ENCODE measurements around the gene IPP.
A peak's percentile ranks its signal among the peaks of the same experiment; 100 is the strongest.
"Not testable (repeated sequence)": the region's sequence is repeated elsewhere in the genome, so short reads cannot be mapped to it uniquely, and the experiment has no call there.

IPP gene

DNA sequence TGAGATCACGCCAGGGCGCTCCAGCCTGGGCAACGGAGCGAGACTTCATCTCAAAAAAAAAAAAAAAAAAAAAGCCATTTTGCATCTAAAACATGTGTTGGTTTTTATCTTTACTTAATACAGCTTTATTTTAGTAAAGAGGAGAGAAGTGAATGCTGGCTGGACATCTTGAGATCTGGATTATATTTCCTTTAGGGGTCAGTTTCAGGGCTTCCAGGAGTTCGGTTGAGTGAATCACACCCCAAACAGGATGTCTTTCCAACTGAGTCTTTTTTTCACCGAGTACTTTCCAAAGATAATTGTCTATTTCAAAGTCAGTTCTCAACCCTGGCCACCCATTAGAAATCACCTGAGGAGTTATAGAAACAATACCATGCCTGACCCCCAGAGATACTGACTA is 16.6 kb upstream of the IPP start:
- Histone ChIP-seq H3K4me3 (ENCODE audit: low read depth, low read length) (no peak overlapping the region), H3K27me3 (ENCODE audit: control insufficient read depth, insufficient read depth, low read length) (no peaks in the 10 kb centered on the region), H3K4me1 (ENCODE audit: control insufficient read depth, insufficient read depth, low read length) (no peaks in the 10 kb centered on the region), H3K27ac (ENCODE audit: low read depth, low read length) (no peak overlapping the region), H3K36me3 (ENCODE audit: control insufficient read depth, insufficient read depth, low read length) (no peaks in the 10 kb centered on the region), H3K9ac (ENCODE audit: low read length) (no peak overlapping the region), H3K9me3 (ENCODE audit: control insufficient read depth, insufficient read depth, low read depth, low read length) (no peaks in the 10 kb centered on the region)

DNA sequence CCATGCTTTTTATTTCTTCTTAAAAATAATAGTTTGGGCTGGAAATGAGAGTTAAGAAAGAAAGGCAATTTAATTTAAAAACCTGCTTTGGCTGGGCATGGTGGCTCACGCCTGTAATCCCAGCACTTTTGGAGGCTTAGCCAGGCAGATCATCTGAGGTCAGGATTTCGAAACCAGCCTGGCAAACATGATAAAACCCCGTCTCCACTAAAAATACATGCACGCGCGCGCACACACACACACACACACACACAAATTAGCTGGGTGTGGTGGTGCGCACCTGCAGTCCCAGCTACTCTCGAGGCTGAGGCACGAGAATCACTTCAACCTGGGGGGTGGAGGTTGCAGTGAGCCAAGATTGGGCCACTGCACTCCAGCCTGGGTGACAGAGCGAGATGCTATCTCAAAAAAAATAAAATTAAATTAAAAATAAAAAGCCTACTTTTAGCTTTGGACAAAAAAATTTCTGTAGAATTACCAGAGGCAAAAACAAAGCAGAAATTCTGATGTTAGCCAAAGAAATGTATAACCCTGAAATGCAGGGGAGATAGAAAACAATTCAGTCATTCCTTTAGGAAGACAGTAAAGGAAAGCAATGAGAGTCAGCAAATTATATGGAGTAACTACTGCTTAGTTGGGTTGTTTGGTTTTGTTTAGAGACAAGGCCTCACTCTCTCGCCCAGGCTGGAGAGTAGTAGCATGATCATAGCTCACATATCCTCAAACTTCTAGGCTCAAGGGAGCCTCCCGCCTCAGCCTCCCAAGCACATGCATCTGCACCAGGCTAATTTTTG is 15.7 kb upstream of the IPP start:
- H3K9me3 ChIP-seq (ENCODE audit: control insufficient read depth, insufficient read depth, low read depth, low read length) = no peaks in the 10 kb centered on the region
- H3K27me3 ChIP-seq (ENCODE audit: control insufficient read depth, insufficient read depth, low read length) = no peaks in the 10 kb centered on the region
- H3K9ac ChIP-seq (ENCODE audit: low read length) = no peak overlapping the region
- H3K36me3 ChIP-seq (ENCODE audit: control insufficient read depth, insufficient read depth, low read length) = no peaks in the 10 kb centered on the region
- no peak overlapping the region for H3K4me3 ChIP-seq (ENCODE audit: low read depth, low read length)
- H3K27ac ChIP-seq (ENCODE audit: low read depth, low read length) = no peak overlapping the region
- H3K4me1 ChIP-seq (ENCODE audit: control insufficient read depth, insufficient read depth, low read length) = no peaks in the 10 kb centered on the region

DNA sequence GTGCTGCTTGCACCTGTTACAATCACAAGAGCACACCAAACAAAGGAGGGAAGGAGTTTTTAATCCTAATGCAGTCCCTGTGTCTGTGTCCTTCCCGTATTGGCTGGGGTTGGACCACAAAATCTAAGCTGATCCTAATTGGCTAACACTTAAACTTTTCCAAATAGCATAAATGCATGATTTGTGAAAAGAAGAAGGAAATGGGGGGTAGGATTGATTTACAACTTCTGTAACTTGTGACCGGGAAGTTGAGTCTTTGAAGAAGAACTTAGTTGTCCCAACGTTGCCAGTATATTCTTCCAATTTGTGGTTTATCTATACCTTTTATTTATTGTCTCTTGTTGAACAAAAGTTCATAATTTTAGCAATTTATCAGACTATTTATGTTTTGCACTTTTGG is 11.8 kb upstream of the IPP start:
- H3K9ac ChIP-seq (ENCODE audit: low read length) = no peak overlapping the region
- no peaks in the 10 kb centered on the region for H3K36me3 ChIP-seq (ENCODE audit: control insufficient read depth, insufficient read depth, low read length)
- no peak overlapping the region for H3K4me3 ChIP-seq (ENCODE audit: low read depth, low read length)
- no peaks in the 10 kb centered on the region for H3K27me3 ChIP-seq (ENCODE audit: control insufficient read depth, insufficient read depth, low read length)
- H3K4me1 ChIP-seq (ENCODE audit: control insufficient read depth, insufficient read depth, low read length) = no peaks in the 10 kb centered on the region
- no peaks in the 10 kb centered on the region for H3K9me3 ChIP-seq (ENCODE audit: control insufficient read depth, insufficient read depth, low read depth, low read length)
- no peak overlapping the region for H3K27ac ChIP-seq (ENCODE audit: low read depth, low read length)

DNA sequence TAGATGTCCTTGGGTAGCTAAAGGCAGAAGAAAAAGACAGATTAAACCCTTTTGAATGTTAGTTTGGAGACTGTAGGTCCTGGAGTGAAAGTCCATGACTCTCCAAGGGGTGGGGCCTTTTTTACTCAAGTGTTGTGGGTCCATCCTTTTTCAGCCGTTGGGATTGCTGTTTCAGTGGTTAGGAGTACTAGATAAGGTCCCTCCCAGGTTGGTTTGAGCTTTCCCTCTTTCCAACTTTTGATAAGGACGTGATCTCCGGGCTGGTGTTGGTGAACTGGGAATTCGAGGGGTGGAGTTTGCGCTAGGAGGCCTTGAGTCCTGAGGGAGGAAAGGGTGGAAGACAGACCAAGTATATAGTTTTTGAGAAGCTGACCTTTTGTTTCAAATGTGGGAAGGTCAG is 5.2 kb upstream of the IPP start:
- peaks cover 7% of the 10 kb centered on the region; the same call in 1 of the 2 replicates for H3K4me1 ChIP-seq (ENCODE audit: control insufficient read depth, insufficient read depth, low read length)
- no peaks in the 10 kb centered on the region for H3K27me3 ChIP-seq (ENCODE audit: control insufficient read depth, insufficient read depth, low read length)
- H3K27ac ChIP-seq (ENCODE audit: low read depth, low read length) = no peak overlapping the region
- peaks cover 13% of the 10 kb centered on the region; the same call in 1 of the 2 replicates for H3K9me3 ChIP-seq (ENCODE audit: control insufficient read depth, insufficient read depth, low read depth, low read length)
- H3K36me3 ChIP-seq (ENCODE audit: control insufficient read depth, insufficient read depth, low read length) = no peaks in the 10 kb centered on the region
- no peak overlapping the region for H3K4me3 ChIP-seq (ENCODE audit: low read depth, low read length)
- H3K9ac ChIP-seq (ENCODE audit: low read length) = no peak overlapping the region

DNA sequence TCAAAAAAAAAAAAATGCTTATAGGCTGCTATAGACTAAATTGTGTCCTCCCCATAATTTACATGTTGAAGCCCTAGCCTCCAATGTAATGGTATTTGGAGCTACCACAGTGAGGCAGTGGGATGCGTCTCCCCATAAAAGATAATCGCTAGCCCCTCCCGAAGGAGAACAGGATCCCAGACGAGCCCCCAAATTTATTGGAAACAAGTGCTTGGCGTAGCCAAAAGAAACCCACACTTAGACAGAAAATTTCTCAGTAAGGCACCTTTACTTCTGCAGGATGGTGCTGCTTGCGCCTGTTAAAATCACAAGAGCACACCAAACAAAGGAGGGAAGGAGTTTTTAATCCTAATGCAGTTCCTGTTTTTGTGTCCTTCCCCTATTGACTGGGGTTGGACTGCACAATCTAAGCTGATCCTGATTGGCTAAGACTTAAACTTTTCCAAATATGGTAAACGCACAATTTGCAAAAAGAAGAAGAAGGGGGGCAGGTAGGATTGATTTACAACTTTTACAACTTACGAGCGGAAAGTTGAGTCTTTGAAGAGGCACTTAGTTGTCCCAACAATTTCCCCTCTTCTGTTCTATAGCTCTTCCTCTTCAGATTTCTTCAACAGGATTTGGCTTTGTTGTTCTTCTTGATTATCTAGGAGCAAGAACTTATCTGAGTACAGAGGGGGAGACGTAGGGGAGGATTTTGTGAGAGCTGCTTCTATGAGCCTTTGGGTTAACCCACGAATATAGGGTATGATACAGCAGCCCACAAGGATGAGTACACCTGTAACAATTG is 3.0 kb upstream of the IPP start:
- H3K9ac ChIP-seq (ENCODE audit: low read length) = no peak overlapping the region
- H3K27me3 ChIP-seq (ENCODE audit: control insufficient read depth, insufficient read depth, low read length) = no peaks in the 10 kb centered on the region
- H3K4me1 ChIP-seq (ENCODE audit: control insufficient read depth, insufficient read depth, low read length) = peaks cover 11% of the 10 kb centered on the region
- no peaks in the 10 kb centered on the region for H3K36me3 ChIP-seq (ENCODE audit: control insufficient read depth, insufficient read depth, low read length)
- no peak overlapping the region for H3K4me3 ChIP-seq (ENCODE audit: low read depth, low read length)
- no peak overlapping the region for H3K27ac ChIP-seq (ENCODE audit: low read depth, low read length)
- H3K9me3 ChIP-seq (ENCODE audit: control insufficient read depth, insufficient read depth, low read depth, low read length) = peaks cover 13% of the 10 kb centered on the region; the same call in 1 of the 2 replicates

DNA sequence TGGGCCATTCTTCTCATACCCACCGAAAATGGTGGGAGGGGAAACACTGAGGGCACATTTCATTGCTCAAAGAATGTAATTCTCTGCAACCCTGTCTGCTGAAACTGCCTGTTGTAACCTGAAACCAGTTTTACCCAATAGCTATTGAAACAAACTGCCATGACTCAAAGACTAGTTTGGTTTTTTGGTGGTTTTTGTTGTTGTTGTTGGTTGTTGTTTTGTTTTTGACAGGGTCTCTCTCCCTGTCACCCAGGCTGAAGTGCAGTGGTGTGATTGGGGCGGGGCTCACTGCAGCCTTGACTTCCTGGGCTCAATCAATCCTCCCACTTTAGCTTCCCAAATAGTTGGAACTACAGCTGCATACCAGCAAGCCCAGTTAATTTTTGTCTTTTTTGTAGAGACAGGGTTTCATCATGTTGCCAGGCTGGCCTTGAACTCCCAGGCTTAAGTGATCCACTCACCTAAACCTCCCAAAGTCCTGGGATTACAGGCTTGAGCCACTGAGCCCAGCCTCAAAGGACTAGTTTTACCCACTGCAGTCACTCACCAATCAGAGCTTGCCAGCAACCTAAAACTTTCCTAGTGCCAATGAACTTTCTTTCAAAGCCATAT is 2.1 kb upstream of the IPP start:
- no peak overlapping the region for H3K27ac ChIP-seq (ENCODE audit: low read depth, low read length)
- no peaks in the 10 kb centered on the region for H3K36me3 ChIP-seq (ENCODE audit: control insufficient read depth, insufficient read depth, low read length)
- peaks cover 11% of the 10 kb centered on the region for H3K4me1 ChIP-seq (ENCODE audit: control insufficient read depth, insufficient read depth, low read length)
- H3K9me3 ChIP-seq (ENCODE audit: control insufficient read depth, insufficient read depth, low read depth, low read length) = peaks cover 13% of the 10 kb centered on the region; the same call in 1 of the 2 replicates
- H3K27me3 ChIP-seq (ENCODE audit: control insufficient read depth, insufficient read depth, low read length) = no peaks in the 10 kb centered on the region
- no peak overlapping the region for H3K4me3 ChIP-seq (ENCODE audit: low read depth, low read length)
- no peak overlapping the region for H3K9ac ChIP-seq (ENCODE audit: low read length)

DNA sequence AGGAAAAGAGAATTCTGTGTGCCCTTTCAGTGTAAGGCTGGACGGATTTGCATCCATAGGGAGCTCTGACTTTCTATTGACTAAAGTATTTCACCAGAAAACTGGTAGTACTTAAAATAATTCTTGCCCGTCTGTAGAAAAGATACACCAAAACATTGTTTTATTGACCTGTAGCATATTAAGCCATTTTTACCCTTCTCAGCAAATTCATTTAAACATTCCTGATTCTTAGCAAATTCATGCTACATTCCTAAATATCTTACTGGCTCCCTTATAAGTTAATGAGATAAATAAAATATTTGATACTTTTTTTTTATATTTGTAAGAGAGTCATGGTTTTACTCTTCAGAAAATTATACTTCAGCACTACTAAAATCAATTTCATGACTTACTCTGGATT is 1.6 kb upstream of the IPP start:
- Histone ChIP-seq H3K36me3 (ENCODE audit: control insufficient read depth, insufficient read depth, low read length) (no peaks in the 10 kb centered on the region), H3K9ac (ENCODE audit: low read length) (no peak overlapping the region), H3K4me3 (ENCODE audit: low read depth, low read length) (no peak overlapping the region), H3K27me3 (ENCODE audit: control insufficient read depth, insufficient read depth, low read length) (no peaks in the 10 kb centered on the region), H3K27ac (ENCODE audit: low read depth, low read length) (no peak overlapping the region), H3K4me1 (ENCODE audit: control insufficient read depth, insufficient read depth, low read length) (peaks cover 11% of the 10 kb centered on the region), H3K9me3 (ENCODE audit: control insufficient read depth, insufficient read depth, low read depth, low read length) (peaks cover 13% of the 10 kb centered on the region; the same call in 1 of the 2 replicates)

DNA sequence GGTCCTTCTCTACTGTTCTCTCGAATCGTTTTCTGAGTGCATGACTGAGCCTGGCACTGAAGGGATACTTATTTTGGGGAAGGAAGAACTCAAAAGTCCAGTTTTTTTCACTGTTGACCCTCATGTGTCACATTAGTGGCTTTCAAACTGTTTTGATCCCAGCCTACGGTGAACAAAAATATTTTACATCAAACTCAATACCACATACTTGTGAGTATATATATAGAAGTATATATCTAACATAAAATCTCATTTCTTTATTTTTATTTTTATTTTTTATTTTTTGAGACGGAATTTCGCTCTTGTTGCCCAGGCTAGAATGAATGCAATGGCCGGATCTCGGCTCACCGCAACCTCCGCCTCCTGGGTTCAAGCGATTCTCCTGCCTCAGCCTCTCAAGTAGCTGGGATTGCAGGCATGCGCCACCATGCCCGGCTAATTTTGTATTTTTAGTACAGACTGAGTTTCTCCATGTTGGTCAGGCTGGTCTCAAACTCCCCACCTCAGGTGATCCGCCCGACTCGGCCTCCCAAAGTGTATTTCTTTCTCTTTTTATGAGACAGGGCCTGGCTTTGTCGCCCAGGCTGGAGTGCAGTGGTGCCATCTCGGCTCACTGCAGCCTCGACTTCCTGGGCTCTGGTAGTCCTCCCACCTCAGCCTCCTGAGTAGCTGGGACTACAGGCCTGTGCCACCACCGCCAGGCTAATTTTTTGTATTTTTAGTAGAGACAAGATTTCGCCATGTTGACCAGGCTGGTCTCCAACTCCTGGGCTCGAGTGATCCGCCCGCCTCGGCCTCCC is 786 bp upstream of the IPP start:
- Histone ChIP-seq H3K4me3 (ENCODE audit: low read depth, low read length) (peak overlapping the region; percentile 85), H3K27ac (ENCODE audit: low read depth, low read length) (peak overlapping the region; percentile 85), H3K9ac (ENCODE audit: low read length) (peak overlapping the region; percentile 93), H3K9me3 (ENCODE audit: control insufficient read depth, insufficient read depth, low read depth, low read length) (peaks cover 13% of the 10 kb centered on the region; the same call in 1 of the 2 replicates), H3K4me1 (ENCODE audit: control insufficient read depth, insufficient read depth, low read length) (peaks cover 11% of the 10 kb centered on the region)
- H3K36me3 ChIP-seq (ENCODE audit: control insufficient read depth, insufficient read depth, low read length); H3K27me3 ChIP-seq (ENCODE audit: control insufficient read depth, insufficient read depth, low read length): not testable (repeated sequence)

DNA sequence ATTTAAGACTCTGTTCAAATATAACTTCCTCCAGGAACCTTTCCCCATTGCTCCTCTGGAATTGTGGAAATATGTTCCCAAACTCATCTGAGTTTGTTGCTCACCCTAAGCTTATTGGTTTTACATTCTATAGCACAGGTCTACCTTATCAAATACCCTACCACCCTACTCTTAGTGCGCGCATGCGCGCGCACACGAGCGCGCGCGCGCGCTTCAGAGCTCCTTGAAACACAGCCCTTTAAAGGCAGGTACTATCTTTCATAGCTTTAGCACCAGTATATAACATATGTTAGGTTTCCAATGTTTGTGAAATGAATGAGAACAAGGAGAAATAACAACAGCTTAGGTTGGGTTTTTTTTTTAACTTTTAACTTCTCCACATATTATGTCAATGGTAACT is 3.5 kb downstream of the IPP start:
- no peak overlapping the region for H3K4me3 ChIP-seq (ENCODE audit: low read depth, low read length)
- no peak overlapping the region for H3K27ac ChIP-seq (ENCODE audit: low read depth, low read length)
- H3K9me3 ChIP-seq (ENCODE audit: control insufficient read depth, insufficient read depth, low read depth, low read length) = no peaks in the 10 kb centered on the region
- H3K4me1 ChIP-seq (ENCODE audit: control insufficient read depth, insufficient read depth, low read length) = peaks cover 5% of the 10 kb centered on the region
- H3K36me3 ChIP-seq (ENCODE audit: control insufficient read depth, insufficient read depth, low read length) = no peaks in the 10 kb centered on the region; the same call in 1 of the 2 replicates
- no peaks in the 10 kb centered on the region for H3K27me3 ChIP-seq (ENCODE audit: control insufficient read depth, insufficient read depth, low read length)
- H3K9ac ChIP-seq (ENCODE audit: low read length) = no peak overlapping the region

DNA sequence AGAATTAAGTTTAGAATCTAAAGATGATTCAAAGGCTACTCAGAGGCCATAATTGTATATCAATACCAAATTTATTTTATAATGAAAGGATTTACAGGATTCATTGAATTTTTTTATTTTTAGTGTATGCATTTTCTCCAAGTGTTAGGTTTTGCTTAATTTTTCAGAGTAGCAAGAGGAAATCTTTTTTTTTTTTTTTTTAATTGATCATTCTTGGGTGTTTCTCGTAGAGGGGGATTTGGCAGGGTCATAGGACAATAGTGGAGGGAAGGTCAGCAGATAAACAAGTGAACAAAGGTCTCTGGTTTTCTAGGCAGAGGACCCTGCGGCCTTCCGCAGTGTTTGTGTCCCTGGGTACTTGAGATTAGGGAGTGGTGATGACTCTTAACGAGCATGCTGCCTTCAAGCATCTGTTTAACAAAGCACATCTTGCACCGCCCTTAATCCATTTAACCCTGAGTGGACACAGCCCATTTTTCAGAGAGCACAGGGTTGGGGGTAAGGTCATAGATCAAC is 10.8 kb downstream of the IPP start:
- not testable (repeated sequence) for H3K4me1 ChIP-seq (ENCODE audit: control insufficient read depth, insufficient read depth, low read length); H3K4me3 ChIP-seq (ENCODE audit: low read depth, low read length); H3K36me3 ChIP-seq (ENCODE audit: control insufficient read depth, insufficient read depth, low read length); H3K27me3 ChIP-seq (ENCODE audit: control insufficient read depth, insufficient read depth, low read length); H3K9me3 ChIP-seq (ENCODE audit: control insufficient read depth, insufficient read depth, low read depth, low read length); H3K27ac ChIP-seq (ENCODE audit: low read depth, low read length); H3K9ac ChIP-seq (ENCODE audit: low read length)
